NCI-H526 (cell line): Measurements from ENCODE around the gene GSTT2B.
"Not testable (repeated sequence)": the region's sequence is repeated elsewhere in the genome, so short reads cannot be mapped to it uniquely, and the experiment has no call there.

Experiments used
- DNase-seq, 2 experiments: peaks; one replicate each; lab custom pipeline; 2025; lab: John Stamatoyannopoulos, UW

GSTT2B gene

DNA sequence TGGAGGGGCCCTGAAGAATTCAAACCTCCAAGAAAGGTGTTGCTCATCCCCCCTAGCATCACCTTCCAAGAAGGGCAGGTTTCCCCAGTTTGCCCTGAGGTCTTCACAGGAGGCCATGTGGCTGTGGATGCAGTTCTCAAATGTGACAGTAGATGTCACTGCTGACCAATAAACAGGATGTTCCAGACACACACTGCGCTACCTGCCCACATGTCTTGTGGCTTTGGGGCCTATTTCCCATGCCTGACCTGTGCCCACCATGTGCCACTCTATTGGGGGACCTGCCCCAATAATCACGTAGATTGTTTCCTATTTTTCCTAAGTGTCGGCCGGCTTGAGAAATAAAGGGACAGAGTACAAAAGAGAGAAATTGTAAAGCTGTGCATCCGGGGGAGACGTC, 23.4 kb upstream of the GSTT2B start:
- DNase-seq = peak in 1 of 2 experiments; percentile 42

- not testable (repeated sequence) for DNase-seq
Measured at GRCh38 chr22:23980567-23980966, 19.6 kb upstream of the GSTT2B start.

- not testable (repeated sequence) for DNase-seq
Measured at GRCh38 chr22:23979557-23980240, 18.7 kb upstream of the GSTT2B start, which contains the start of gene GSTT2. Gene GSTT2 (plus strand): TSS chr22:23980134.

- DNase-seq = not testable (repeated sequence)
Measured at GRCh38 chr22:23977304-23977703, 16.3 kb upstream of the GSTT2B start.

DNA sequence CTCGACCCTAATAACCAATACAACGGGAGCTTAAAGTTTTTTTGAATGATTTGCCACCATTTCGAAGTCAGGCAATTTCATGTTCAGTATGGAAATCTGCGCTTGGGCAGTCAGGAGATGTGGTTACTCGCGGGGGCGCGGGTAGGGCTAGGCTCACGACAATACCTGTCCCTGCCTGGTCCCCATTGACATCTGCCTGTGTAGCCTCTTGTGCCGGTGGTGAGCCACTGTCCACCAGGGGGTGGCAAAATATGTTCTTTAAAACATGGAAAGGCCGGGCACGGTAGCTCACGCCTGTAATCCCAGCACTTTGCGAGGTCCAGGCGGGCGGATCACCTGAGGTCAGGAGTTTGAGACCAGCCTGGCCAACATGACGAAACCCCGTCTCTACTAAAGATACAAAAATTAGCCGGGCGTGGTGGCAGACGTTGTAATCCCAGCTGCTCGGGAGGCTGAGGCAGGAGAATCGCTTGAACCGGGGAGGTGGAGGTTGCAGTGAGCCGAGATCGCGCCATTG, 13.9 kb upstream of the GSTT2B start:
- DNase-seq = not testable (repeated sequence)

GRCh38 chr22:23974345-23974744, 13.3 kb upstream of the GSTT2B start, which contains the start of gene DDT:
Gene DDT (minus strand): TSS chr22:23974441. CDS start chr22:23974414, 27 bp downstream.
- DNase-seq = not testable (repeated sequence)

DNA sequence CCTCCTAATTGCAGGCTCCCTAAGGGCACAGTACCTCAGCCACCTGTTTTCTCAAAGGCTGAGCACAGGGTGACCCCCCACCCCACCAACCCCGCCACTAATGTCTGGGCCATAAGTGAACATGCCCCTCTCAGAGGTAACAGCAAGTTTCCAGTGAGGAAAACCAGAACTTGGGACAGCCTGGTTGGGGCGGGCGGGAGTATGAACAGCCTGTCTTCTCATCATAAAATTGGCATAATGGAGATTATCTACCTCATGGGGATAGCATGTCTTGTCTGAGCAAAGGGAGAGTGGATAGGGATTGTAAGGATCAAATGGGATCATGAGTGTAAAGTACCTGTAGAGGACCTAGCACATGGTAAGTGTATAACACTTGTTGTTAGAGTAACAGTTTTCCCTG, 10.9 kb upstream of the GSTT2B start:
- DNase-seq = not testable (repeated sequence)

DNA sequence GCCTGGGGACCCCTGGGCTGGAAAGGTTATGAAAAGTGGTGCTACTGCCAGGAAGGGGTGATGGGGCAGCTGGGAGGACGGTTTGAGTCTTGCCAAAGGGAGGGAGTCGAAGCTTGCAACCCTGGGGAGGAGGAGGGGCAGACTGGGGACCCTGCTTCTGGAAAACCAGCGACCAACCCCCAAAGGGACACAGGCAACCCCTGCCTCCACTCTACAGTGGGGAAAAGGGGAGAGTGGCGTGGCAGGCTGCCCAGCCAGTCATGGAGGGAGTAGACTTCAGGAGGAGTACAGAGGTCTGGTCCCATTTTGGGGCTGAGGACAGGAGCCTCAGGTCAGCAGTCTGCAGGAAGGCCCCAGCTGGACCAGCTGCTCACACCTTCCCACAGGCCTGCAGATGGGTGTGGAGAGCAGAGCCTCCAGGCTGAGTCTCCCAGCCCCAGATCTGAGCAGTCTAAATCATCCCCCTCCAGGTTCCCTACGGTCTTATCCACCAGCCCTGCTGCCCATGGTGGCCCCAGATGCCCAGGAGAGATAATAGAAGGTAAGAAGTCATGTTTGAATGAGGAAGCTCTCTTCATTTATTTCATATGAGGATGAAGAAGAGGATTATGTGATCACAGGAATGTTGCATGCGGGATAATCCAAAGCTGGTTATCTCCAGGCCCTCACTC, 10.0 kb upstream of the GSTT2B start:
- no peak for DNase-seq

- DNase-seq = no peak
Measured at GRCh38 chr22:23970201-23970641, 9.2 kb upstream of the GSTT2B start.

DNA sequence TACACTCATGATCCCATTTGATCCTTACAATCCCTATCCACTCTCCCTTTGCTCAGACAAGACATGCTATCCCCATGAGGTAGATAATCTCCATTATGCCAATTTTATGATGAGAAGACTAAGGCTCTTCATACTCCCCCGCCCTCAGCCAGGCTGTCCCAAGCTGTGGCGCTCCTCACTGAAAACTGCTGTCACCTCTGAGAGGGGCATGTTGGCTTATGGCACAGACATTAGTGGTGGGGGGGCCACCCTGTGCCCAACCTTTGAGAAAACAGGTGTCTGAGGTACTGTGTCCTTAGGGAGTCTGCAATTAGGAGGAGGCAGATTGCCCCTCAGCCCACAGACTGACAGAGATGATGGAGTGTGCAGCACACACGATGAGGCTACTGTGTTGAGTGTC, 8.1 kb upstream of the GSTT2B start:
- DNase-seq = no peak

DNA sequence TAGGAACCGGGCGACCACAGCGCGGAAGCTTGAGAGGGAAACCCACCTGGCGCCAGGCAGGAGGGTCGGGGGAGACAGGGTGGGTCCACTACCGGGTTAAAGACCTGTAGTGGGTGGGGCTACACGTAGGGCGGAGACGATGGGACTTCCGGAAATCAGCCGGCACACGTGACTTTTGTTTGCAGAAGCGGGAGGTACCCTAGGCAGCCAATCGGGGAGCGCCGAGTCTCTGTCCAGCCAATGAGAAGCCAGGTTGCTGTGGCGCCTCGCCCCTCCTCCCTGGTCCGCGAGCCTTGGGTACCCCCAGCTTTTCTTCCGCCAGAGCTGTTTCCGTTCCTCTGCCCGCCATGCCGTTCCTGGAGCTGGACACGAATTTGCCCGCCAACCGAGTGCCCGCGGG, 5.6 kb upstream of the GSTT2B start, which contains the start of gene DDTL:
Gene DDTL (plus strand): TSS at position 321 of the 400 bp plus-strand sequence. CDS start 27 bp downstream, at position 348.
- not testable (repeated sequence) for DNase-seq

- DNase-seq = not testable (repeated sequence)
Measured at GRCh38 chr22:23966094-23966493, 5.1 kb upstream of the GSTT2B start.

- peak; percentile 3 to 57 for DNase-seq
Measured at GRCh38 chr22:23956301-23956900, 4.6 kb downstream of the GSTT2B start.

GRCh38 chr22:23955886-23956285, 5.1 kb downstream of the GSTT2B start:
- DNase-seq = not testable (repeated sequence)

GRCh38 chr22:23954991-23955305, 6.0 kb downstream of the GSTT2B start:
- not testable (repeated sequence) for DNase-seq

- not testable (repeated sequence) for DNase-seq
Measured at GRCh38 chr22:23954193-23954990, 6.6 kb downstream of the GSTT2B start.

GRCh38 chr22:23953485-23953884, 7.5 kb downstream of the GSTT2B start:
- not testable (repeated sequence) for DNase-seq

GRCh38 chr22:23952794-23953405, 8.1 kb downstream of the GSTT2B start:
- DNase-seq = not testable (repeated sequence)

DNA sequence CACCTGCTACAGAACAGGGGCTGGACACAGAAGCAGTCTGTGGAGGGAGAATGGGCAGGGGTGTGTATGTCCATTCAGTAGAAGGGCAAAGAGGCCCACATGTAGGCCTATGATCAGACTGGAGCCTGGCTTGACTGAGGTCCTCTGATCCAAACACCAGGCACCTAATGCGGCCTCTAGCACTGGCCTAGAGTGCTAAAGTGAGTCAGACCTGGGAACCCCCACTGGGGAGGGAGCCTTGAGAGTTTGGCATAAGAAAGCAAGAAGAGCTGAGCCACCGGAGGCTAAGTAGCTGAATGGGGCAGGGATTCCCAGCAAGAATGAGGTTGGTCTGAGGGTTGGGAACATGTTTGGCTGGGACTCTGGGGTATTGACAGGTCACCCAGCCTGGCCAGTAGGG, 9.6 kb downstream of the GSTT2B start:
- not testable (repeated sequence) for DNase-seq

GRCh38 chr22:23949764-23950163, 11.2 kb downstream of the GSTT2B start:
- not testable (repeated sequence) for DNase-seq

DNA sequence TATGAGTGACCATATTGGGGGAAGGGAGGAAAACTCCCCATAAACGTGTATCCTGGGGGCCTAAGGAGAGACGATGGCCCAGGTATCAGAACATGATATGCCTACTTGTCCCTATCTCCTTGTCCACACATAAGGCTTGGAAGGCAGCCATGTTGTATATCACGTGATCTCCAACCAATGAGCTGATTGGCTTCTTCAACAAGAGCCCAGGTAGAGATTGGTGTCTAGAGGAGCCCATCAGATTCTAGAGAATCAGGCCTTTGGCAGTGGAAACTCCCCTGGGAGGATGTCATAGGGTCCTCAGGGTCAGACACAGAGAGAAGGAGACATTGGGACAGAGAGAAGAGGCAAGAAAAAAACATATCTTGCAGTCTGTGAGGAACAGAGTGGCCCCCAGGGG, 13.6 kb downstream of the GSTT2B start:
- DNase-seq = not testable (repeated sequence)
